ENCODE data around the gene DYRK2.

The DYRK2 gene

GRCh38 chr12:67649570-67650387 is 1.2 kb downstream of the DYRK2 start:
- H3K27ac ChIP-seq: no peak overlapping the region
- peaks cover 14 to 19% of the 10 kb centered on the region in 2 experiments for H3K4me1 ChIP-seq (ENCODE audit: control insufficient read depth in 1 of 2, insufficient read depth in 1 of 2, low read depth in 1 of 2, low read length in 1 of 2)
- H3K36me3 ChIP-seq: no peaks in the 10 kb centered on the region
- H3K4me3 ChIP-seq (ENCODE audit: low read depth in 1 of 2, low read length in 1 of 2): peak overlapping the region; percentile 65 to 70
- no peaks in the 10 kb centered on the region for H3K9me3 ChIP-seq
- H3K27me3 ChIP-seq: peaks cover 65% of the 10 kb centered on the region
- no peak for TF ChIP-seq CTCF (IDR thresholded peaks at IDR 0.05)

DNA sequence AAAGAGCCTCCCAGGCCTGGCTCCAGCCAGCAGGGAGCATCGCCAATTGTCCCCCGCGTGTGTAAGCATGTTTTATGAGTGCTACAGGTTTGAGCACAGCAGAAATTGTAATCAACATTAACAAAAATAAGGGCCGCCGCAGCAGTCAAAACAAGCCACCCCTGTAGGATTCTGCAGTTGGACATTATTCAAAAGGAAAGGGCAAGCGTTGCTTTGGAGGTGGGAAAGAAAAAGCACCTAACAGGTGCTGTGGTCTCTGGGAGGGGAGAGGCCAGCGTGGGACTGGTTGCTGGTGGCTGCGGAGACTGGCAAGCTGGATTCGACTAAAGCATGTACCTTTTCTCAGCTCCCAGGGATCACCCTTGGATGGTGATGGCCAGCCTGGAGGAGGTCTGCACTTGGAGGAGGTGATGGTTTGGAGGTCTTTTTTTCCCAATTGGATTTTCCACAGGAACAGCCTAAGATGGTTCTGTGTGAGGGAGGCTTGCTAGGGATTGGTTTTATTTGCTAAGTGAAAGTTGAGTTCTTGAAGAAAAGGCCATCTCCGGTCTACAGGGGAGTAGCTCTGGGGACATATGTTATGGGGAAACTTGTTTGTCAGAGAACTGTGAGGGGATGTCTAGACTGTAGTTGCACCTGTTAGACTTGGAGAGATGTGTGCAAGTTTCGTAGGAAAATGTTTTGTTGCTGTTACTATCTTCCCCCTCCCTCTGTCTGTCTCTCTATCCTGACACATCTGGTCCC is 2.0 kb downstream of the DYRK2 start:
- no peak for TF ChIP-seq CTCF (IDR thresholded peaks at IDR 0.05)
- H3K27ac ChIP-seq: no peak overlapping the region
- H3K36me3 ChIP-seq: no peaks in the 10 kb centered on the region
- H3K9me3 ChIP-seq: no peaks in the 10 kb centered on the region
- peak overlapping the region; percentile 65 to 70 for H3K4me3 ChIP-seq (ENCODE audit: low read depth in 1 of 2, low read length in 1 of 2)
- H3K4me1 ChIP-seq (ENCODE audit: control insufficient read depth in 1 of 2, insufficient read depth in 1 of 2, low read depth in 1 of 2, low read length in 1 of 2): peaks cover 14 to 19% of the 10 kb centered on the region in 2 experiments
- H3K27me3 ChIP-seq: peaks cover 60% of the 10 kb centered on the region

DNA sequence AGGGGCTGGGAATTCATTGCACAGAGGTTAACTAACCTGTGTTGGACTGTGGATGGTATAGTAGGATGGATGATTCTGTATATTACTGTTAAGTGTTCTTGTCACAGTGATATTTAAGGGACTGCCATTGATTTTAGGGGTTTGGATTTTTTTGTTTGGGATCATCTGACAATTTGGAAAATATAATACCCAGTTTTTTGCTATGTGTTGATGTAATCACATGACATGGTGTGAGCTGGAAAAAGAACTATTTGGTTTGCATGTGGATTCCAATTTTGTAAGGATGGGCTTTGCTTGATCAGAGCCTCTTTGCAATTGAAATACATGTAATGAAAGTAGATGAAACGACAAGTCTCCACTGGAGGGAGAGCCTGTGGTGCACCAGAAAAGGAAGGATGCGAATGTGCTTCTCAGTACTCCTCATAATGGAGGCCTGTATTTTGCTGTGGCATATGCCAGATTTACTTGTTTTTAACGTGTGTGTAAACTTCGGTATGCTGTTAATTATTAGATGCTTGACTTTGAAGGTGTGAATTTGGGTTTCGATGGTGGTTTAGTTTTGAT is 2.7 kb downstream of the DYRK2 start:
- H3K9me3 ChIP-seq: no peaks in the 10 kb centered on the region
- peaks cover 14 to 19% of the 10 kb centered on the region in 2 experiments for H3K4me1 ChIP-seq (ENCODE audit: control insufficient read depth in 1 of 2, insufficient read depth in 1 of 2, low read depth in 1 of 2, low read length in 1 of 2)
- TF ChIP-seq CTCF (IDR thresholded peaks at IDR 0.05): no peak
- no peak overlapping the region for H3K4me3 ChIP-seq (ENCODE audit: low read depth in 1 of 2, low read length in 1 of 2)
- H3K27ac ChIP-seq: no peak overlapping the region
- H3K27me3 ChIP-seq: peaks cover 54% of the 10 kb centered on the region
- no peaks in the 10 kb centered on the region for H3K36me3 ChIP-seq

DNA sequence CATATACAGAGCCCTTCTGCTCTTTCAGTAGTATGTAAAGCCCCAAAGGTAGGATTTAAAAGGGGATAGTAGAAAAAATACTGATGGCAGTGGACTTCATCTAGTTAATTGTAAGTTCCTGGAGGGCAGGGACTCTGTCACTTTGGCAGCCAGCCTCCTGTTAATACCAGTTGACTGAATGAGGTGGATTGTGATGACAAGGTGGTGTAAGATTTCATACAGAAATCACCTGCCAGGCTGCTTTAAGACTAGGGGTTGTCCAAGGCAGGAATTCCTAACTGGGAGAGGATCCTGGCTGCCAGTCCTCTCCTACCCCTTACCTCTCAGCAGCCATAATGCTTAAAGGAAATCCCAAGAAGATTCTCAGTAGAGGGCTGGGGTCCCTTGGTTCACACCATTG is 7.3 kb downstream of the DYRK2 start:
- Histone ChIP-seq H3K9me3 (no peaks in the 10 kb centered on the region), H3K27ac (no peak overlapping the region), H3K27me3 (peaks cover 9% of the 10 kb centered on the region), H3K4me3 (ENCODE audit: low read depth in 1 of 2, low read length in 1 of 2) (no peak overlapping the region), H3K4me1 (ENCODE audit: control insufficient read depth in 1 of 2, insufficient read depth in 1 of 2, low read depth in 1 of 2, low read length in 1 of 2) (no peaks in the 10 kb centered on the region), H3K36me3 (peaks cover 12% of the 10 kb centered on the region)
- no peak for TF ChIP-seq CTCF (IDR thresholded peaks at IDR 0.05)

GRCh38 chr12:67656251-67656650 is 7.7 kb downstream of the DYRK2 start:
- Histone ChIP-seq H3K27me3 (peaks cover 5% of the 10 kb centered on the region), H3K9me3 (no peaks in the 10 kb centered on the region), H3K4me3 (ENCODE audit: low read depth in 1 of 2, low read length in 1 of 2) (no peak overlapping the region), H3K27ac (no peak overlapping the region), H3K4me1 (ENCODE audit: control insufficient read depth in 1 of 2, insufficient read depth in 1 of 2, low read depth in 1 of 2, low read length in 1 of 2) (no peaks in the 10 kb centered on the region), H3K36me3 (peaks cover 12% of the 10 kb centered on the region)
- no peak for TF ChIP-seq CTCF (IDR thresholded peaks at IDR 0.05)
